Measurements from ENCODE around the gene GLIS1. TPM values are rescaled to one million over a fixed set of nuclear protein-coding genes. Genes with fewer than 3 reads are reported as not detected.

The GLIS1 gene
- total RNA-seq, 1 experiment from 2014 or later: 0.28 TPM

DNA sequence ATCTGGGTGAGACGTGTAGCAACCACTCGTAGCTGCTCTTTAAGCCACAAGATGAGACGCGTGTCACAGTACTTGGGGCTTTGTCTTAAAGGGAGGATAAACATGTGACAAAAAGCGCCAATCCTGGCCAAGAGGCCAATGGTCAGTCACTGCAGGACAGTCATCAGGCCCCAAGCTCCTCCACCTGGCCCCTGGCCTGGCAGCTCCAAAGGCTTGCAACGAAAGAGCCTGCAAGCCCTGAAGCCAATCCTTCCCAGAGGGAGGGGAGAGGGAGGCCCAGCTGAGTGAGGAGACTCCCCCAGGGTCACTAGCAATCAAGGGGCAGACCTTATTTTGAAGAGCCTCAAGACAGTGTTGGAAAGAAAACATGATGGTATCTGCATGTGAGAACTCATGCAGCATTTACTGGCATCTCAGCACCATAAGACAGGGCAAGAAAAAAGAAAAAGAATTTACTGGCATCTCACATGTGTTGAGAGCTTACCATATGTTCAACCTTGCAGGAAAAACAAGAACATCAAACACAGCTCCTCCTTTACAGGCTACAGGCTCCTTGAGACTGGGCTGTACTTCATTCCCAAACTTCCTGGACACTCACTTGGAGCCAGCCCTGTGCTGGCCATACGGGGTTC lies 11.4 kb downstream of the GLIS1 start:
- WGBS (ENCODE audit: extremely low coverage, insufficient read length, low lambda C conversion rate): no CpG with 5 or more reads among the region's 7 CpGs
- H3K14ac ChIP-seq (ENCODE audit: insufficient read depth, low read length): no peak overlapping the region; the same call in 1 of the 2 replicates
- H2BK120ac ChIP-seq (ENCODE audit: low read depth, low read length, poor library complexity, severe bottlenecking): no peak overlapping the region
- no peaks in the 10 kb centered on the region for H3K9me3 ChIP-seq (ENCODE audit: control insufficient read depth, low read depth, low read length)
- no peak overlapping the region for H2BK15ac ChIP-seq (ENCODE audit: low read depth, low read length)
- no peak overlapping the region for H3K9ac ChIP-seq (ENCODE audit: extremely low read depth, insufficient read length, low read length)
- no peak overlapping the region for H4K8ac ChIP-seq (replicated peaks; ENCODE audit: insufficient read length, low read depth, low read length)
- no peaks in the 10 kb centered on the region for H3K79me1 ChIP-seq (ENCODE audit: insufficient read depth, low read depth, low read length, poor library complexity, severe bottlenecking)
- H2BK20ac ChIP-seq (ENCODE audit: low read depth, low read length, poor library complexity, severe bottlenecking): no peak overlapping the region
- no peaks in the 10 kb centered on the region for H3K79me2 ChIP-seq (ENCODE audit: insufficient read depth, low read length)
- Mint-ChIP-seq H3K4me1 (peaks cover 7 to 14% of the 10 kb centered on the region in 2 experiments), H3K36me3 (ENCODE audit: insufficient read depth in 1 of 3, low read depth in 3 of 3) (no peaks in the 10 kb centered on the region), H3K27ac (no peak overlapping the region), H3K9me3 (no peaks in the 10 kb centered on the region), H3K27me3 (ENCODE audit: low read depth) (peaks cover 23% of the 10 kb centered on the region), H3K4me3 (no peak overlapping the region)
- no peaks in the 10 kb centered on the region for H4K20me1 ChIP-seq (ENCODE audit: control insufficient read depth, insufficient read depth, insufficient read length)
- H3K27ac ChIP-seq (ENCODE audit: insufficient read length, low read depth, low read length): no peak overlapping the region
- H3K18ac ChIP-seq (ENCODE audit: insufficient read length, low read depth, low read length): no peak overlapping the region
- no peak overlapping the region for H2AK5ac ChIP-seq (ENCODE audit: insufficient read length, low read length)
- no peak for DNase-seq
- TF ChIP-seq, protein P1, sequence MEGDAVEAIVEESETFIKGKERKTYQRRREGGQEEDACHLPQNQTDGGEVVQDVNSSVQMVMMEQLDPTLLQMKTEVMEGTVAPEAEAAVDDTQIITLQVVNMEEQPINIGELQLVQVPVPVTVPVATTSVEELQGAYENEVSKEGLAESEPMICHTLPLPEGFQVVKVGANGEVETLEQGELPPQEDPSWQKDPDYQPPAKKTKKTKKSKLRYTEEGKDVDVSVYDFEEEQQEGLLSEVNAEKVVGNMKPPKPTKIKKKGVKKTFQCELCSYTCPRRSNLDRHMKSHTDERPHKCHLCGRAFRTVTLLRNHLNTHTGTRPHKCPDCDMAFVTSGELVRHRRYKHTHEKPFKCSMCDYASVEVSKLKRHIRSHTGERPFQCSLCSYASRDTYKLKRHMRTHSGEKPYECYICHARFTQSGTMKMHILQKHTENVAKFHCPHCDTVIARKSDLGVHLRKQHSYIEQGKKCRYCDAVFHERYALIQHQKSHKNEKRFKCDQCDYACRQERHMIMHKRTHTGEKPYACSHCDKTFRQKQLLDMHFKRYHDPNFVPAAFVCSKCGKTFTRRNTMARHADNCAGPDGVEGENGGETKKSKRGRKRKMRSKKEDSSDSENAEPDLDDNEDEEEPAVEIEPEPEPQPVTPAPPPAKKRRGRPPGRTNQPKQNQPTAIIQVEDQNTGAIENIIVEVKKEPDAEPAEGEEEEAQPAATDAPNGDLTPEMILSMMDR (conservative IDR thresholded peaks at IDR 0.05): no peak
- H3K23ac ChIP-seq (ENCODE audit: insufficient read length, low read depth, low read length): no peak overlapping the region
- H3K27me3 ChIP-seq (ENCODE audit: insufficient read depth, low read length): no peaks in the 10 kb centered on the region; the same call in 1 of the 2 replicates
- H2BK5ac ChIP-seq (ENCODE audit: insufficient read length, low read length): no peak overlapping the region
- no peaks in the 10 kb centered on the region for H3K23me2 ChIP-seq (ENCODE audit: insufficient read length, low read depth, low read length, poor library complexity, severe bottlenecking)
- no peak overlapping the region for H4K91ac ChIP-seq (ENCODE audit: insufficient read length, low read depth, low read length)
- H3K56ac ChIP-seq (ENCODE audit: insufficient read length, low read depth, low read length): no peak overlapping the region
- H3T11ph ChIP-seq (ENCODE audit: low read length): no peak overlapping the region
- H2BK12ac ChIP-seq (ENCODE audit: insufficient read length, low read depth, low read length): no peak overlapping the region
- no peak overlapping the region for H3K4ac ChIP-seq (ENCODE audit: low read depth, low read length)
- no peak overlapping the region for H2AFZ ChIP-seq (ENCODE audit: low read length)
- no peak overlapping the region for H3K4me2 ChIP-seq (ENCODE audit: insufficient read depth, insufficient read length, low read length)
- no peak overlapping the region for H4K5ac ChIP-seq (ENCODE audit: insufficient read length, low read depth, low read length)
- H3K4me1 ChIP-seq (ENCODE audit: insufficient read depth, low read length): 0 out of 2 replicates have a peak, but pooled peaks cover 2% of the 10 kb centered on the region
